CD4-positive, alpha-beta T cell (primary cell): ENCODE data around the gene SYT17. TPM values are rescaled to one million over a fixed set of nuclear protein-coding genes. Genes with fewer than 3 reads are reported as not detected.

Source experiments
- ATAC-seq: fragments of 200-7000 bp; cut with Tn5 transposase; one replicate; pipeline ENCODE4 v1.10.0; 2022; ENCODE audit warnings: mild to moderate bottlenecking; ENCODE audit not compliant: poor library complexity
- CTCF ChIA-PET: fragments of 350-600 bp; sonication (Branson Sonifier 250); formaldehyde crosslinking; loops from one replicate; lab custom pipeline; 2021; ENCODE audit warnings: antibody characterized with exemption, inconsistent platforms; lab: Charles Lee
- POLR2A ChIA-PET: fragments of 350-600 bp; sonication (Branson Sonifier 250); formaldehyde crosslinking; loops from one replicate; lab custom pipeline; 2021; ENCODE audit warnings: antibody characterized with exemption, inconsistent platforms; lab: Charles Lee
- DNase-seq, 14 experiments: peaks; one replicate each; pipeline ENCODE4 v3.0.0-alpha.2; 2013 to 2020; ENCODE audit warnings: mixed read lengths in 2 of 14
- H3K27ac ChIP-seq, 2 donors: one replicate each; pipeline versions ENCODE4 v1.5.1 to v1.7.0; 2013; ENCODE audit warnings: low read length in 2 of 2, low read depth in 1 of 2, mild to moderate bottlenecking in 1 of 2
- H3K27me3 ChIP-seq, 2 experiments: 1 replicate in 1 of 2; 2 replicates in 1 of 2; pipeline versions ENCODE4 v1.6.1 to v1.7.0; 2013; ENCODE audit warnings: low read length in 2 of 2, control low read depth in 1 of 2, mild to moderate bottlenecking in 1 of 2, moderate library complexity in 1 of 2; ENCODE audit not compliant: insufficient read depth in 2 of 2, control insufficient read depth in 1 of 2
- H3K36me3 ChIP-seq: one replicate; pipeline ENCODE4 v1.6.1; 2013; ENCODE audit warnings: low read length, control low read depth; ENCODE audit not compliant: insufficient read depth
- H3K4me1 ChIP-seq: one replicate; pipeline ENCODE4 v1.6.1; 2013; ENCODE audit warnings: low read length, control low read depth; ENCODE audit not compliant: insufficient read depth
- H3K4me3 ChIP-seq: one replicate; pipeline ENCODE4 v1.5.1; 2013; ENCODE audit warnings: mild to moderate bottlenecking, low read length, moderate library complexity
- H3K9me3 ChIP-seq, 2 experiments: 1 replicate in 1 of 2; 2 replicates in 1 of 2; pipeline versions ENCODE4 v1.6.1 to v1.7.0; 2013; ENCODE audit warnings: low read length in 2 of 2, mild to moderate bottlenecking in 2 of 2, control low read depth in 1 of 2, moderate library complexity in 1 of 2; ENCODE audit not compliant: control insufficient read depth in 1 of 2, insufficient read depth in 1 of 2
- H3K27ac Mint-ChIP-seq: one replicate; pipeline ENCODE4 v1.8.0; 2020; ENCODE audit warnings: mixed read lengths
- H3K27me3 Mint-ChIP-seq: one replicate; pipeline ENCODE4 v1.8.0; 2021; ENCODE audit warnings: mixed read lengths
- H3K36me3 Mint-ChIP-seq: one replicate; pipeline ENCODE4 v1.8.0; 2021; ENCODE audit warnings: low read depth, mixed read lengths
- H3K4me1 Mint-ChIP-seq: one replicate; pipeline ENCODE4 v1.8.0; 2021; ENCODE audit warnings: low read depth, mixed read lengths
- H3K4me3 Mint-ChIP-seq: one replicate; pipeline ENCODE4 v1.8.0; 2020; ENCODE audit warnings: mild to moderate bottlenecking, mixed read lengths
- H3K9me3 Mint-ChIP-seq: one replicate; pipeline ENCODE4 v1.8.0; 2020; ENCODE audit warnings: mixed read lengths
- CTCF ChIP-seq: fragments of 200-600 bp; IDR thresholded peaks from one replicate; pipeline ENCODE4 v1.8.0; 2022; ENCODE audit warnings: antibody characterized with exemption, mild to moderate bottlenecking
- intact Hi-C, 2 experiments: fragments of 100-400 bp; cut with DNase I in 1 of 2; cut with micrococcal nuclease in 1 of 2; formaldehyde crosslinking; loops; one replicate each; pipeline versions ENCODE4 v1.15.1 to v1.9.0; 2023 to 2025; cut with DNase I, micrococcal nuclease
- total RNA-seq, 174 experiments: library from RNA in 2 of 174; stranded (reverse) in 2 of 174; gene quantifications; one replicate each; pipeline ENCODE4 v1.2.3 and lab custom pipeline; 2021 to 2026

The SYT17 gene
- total RNA-seq, 2 experiments from 2014 or later, result not detected

- DNase-seq (no peak), ATAC-seq (no peak)
- Histone ChIP-seq H3K4me3 (no peak overlapping the region), H3K9me3 (no peaks in the 10 kb centered on the region), H3K36me3 (no peaks in the 10 kb centered on the region), H3K27me3 (peaks cover 0 to 2% of the 10 kb centered on the region in 2 experiments), H3K4me1 (no peaks in the 10 kb centered on the region), H3K27ac (no peak overlapping the region)
- Mint-ChIP-seq H3K4me3 (no peak overlapping the region), H3K4me1 (peaks cover 9% of the 10 kb centered on the region), H3K9me3 (no peaks in the 10 kb centered on the region), H3K27me3 (peaks cover 12% of the 10 kb centered on the region), H3K27ac (no peak overlapping the region), H3K36me3 (no peaks in the 10 kb centered on the region)
- intact Hi-C loops, result no loop called here
- CTCF ChIA-PET, result no interaction called here
- POLR2A ChIA-PET, result no interaction called here
- TF ChIP-seq CTCF, result no peak
Measured at GRCh38 chr16:19289811-19290485, 121.9 kb downstream of the SYT17 start.

- peaks cover 9% of the 10 kb centered on the region for H3K4me1 Mint-ChIP-seq
- H3K4me3 Mint-ChIP-seq, result no peak overlapping the region
- Histone ChIP-seq H3K27ac (no peak overlapping the region), H3K4me1 (no peaks in the 10 kb centered on the region), H3K9me3 (no peaks in the 10 kb centered on the region), H3K4me3 (no peak overlapping the region), H3K36me3 (no peaks in the 10 kb centered on the region), H3K27me3 (peaks cover 0 to 2% of the 10 kb centered on the region in 2 experiments)
- DNase-seq (no peak), ATAC-seq (no peak)
- no peak for TF ChIP-seq CTCF
- no peaks in the 10 kb centered on the region for H3K9me3 Mint-ChIP-seq
- no peak overlapping the region for H3K27ac Mint-ChIP-seq
- peaks cover 12% of the 10 kb centered on the region for H3K27me3 Mint-ChIP-seq
- CTCF ChIA-PET, result no interaction called here
- POLR2A ChIA-PET, result no interaction called here
- intact Hi-C loops, result no loop called here
- H3K36me3 Mint-ChIP-seq, result no peaks in the 10 kb centered on the region
Measured at GRCh38 chr16:19290860-19291259, 122.8 kb downstream of the SYT17 start.

GRCh38 chr16:19291475-19291874 lies 123.4 kb downstream of the SYT17 start:
- Mint-ChIP-seq H3K4me3 (no peak overlapping the region), H3K36me3 (no peaks in the 10 kb centered on the region), H3K4me1 (peaks cover 9% of the 10 kb centered on the region), H3K27me3 (peaks cover 12% of the 10 kb centered on the region), H3K27ac (no peak overlapping the region), H3K9me3 (no peaks in the 10 kb centered on the region)
- Histone ChIP-seq H3K4me1 (no peaks in the 10 kb centered on the region), H3K27ac (no peak overlapping the region), H3K36me3 (no peaks in the 10 kb centered on the region), H3K4me3 (no peak overlapping the region), H3K27me3 (peaks cover 0 to 2% of the 10 kb centered on the region in 2 experiments), H3K9me3 (no peaks in the 10 kb centered on the region)
- DNase-seq (peak in 2 of 14 experiments; percentile 7 to 12), ATAC-seq (no peak)
- intact Hi-C loops, result no loop called here
- ChIA-PET CTCF (no interaction called here), POLR2A (no interaction called here)
- no peak for TF ChIP-seq CTCF
